ENCODE results near the gene HNRNPH2. TPM values are rescaled to one million over a fixed set of nuclear protein-coding genes. Genes with fewer than 3 reads are reported as not detected.

The HNRNPH2 gene, protein sequence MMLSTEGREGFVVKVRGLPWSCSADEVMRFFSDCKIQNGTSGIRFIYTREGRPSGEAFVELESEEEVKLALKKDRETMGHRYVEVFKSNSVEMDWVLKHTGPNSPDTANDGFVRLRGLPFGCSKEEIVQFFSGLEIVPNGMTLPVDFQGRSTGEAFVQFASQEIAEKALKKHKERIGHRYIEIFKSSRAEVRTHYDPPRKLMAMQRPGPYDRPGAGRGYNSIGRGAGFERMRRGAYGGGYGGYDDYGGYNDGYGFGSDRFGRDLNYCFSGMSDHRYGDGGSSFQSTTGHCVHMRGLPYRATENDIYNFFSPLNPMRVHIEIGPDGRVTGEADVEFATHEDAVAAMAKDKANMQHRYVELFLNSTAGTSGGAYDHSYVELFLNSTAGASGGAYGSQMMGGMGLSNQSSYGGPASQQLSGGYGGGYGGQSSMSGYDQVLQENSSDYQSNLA
- 47.9 to 73.2 TPM (median 48.4 TPM) in 3 replicates for polyA plus RNA-seq
- 65.5 TPM for polyA plus RNA-seq (2011; ENCODE audit: low read depth)
- polyA plus RNA-seq (2011; cell fraction: cytosol; rRNA removed): 34.2 and 46.6 TPM in 2 replicates
- polyA plus RNA-seq (2011; cell fraction: nucleus; rRNA removed): 56.6 and 73.3 TPM in 2 replicates
- polyA plus RNA-seq (2012; ENCODE audit: low replicate concordance): 70.2 and 71.6 TPM in 2 replicates
- polyA minus RNA-seq: 7.2 to 40.6 TPM (median 24.9 TPM) in 3 replicates
- 13.2 TPM for polyA minus RNA-seq (2011; cell fraction: cytosol; rRNA and poly(A)+ RNA removed)
- 19.7 and 39.2 TPM in 2 replicates for polyA minus RNA-seq (2011; cell fraction: nucleus; rRNA and poly(A)+ RNA removed)

DNA sequence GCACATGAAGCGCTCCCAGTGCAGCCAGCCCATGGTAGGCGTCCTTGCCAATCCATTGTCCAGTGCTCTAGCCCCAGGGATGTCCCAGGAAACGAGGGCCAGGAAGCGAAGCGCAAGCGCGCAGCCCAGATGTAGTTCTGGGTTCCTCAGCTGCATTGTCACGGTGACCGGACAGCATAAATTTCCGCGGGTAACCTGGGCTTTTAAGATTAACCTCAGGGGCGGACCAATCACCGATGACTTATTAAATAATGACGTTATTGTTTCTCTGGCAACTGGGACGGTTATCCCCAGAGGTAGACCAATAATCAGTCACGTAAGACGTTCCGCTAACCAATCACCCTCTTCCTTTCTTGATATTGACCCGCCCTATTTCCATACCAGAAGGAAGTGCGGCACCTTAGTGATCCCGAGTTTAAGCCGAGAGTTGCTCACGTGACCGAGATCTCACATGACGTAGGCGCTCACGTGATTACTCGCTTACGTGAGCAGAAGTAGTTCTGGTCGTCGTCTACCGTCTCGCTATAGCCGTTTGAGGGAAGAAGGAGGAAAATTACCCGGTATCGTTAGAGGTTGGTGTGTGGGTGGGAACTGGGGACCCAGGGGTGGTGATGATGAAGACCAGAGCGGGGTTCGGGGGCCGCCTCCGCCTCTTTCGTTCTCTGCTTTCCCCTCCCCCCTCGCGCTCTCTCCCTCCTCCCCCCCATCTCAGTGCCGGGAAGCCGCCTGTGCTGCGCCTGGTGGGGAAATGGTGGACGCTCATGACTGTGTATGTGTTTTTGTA lies at the start of gene HNRNPH2, which contains the start of gene GLA:
Gene HNRNPH2 (plus strand): TSS at position 475 of the 784 bp plus-strand sequence. CDS start 3,767 bp downstream, outside the sequence.
Gene GLA (minus strand): TSS at position 178 of the 784 bp plus-strand sequence. CDS start 22 bp downstream, at position 156.
- FAIRE-seq (peak; percentile 94), DNase-seq (ENCODE audit: low read depth, low spot score) (peak; percentile 90)
- dilution Hi-C loops (cut with MboI; ENCODE audit: extremely low pct_ligation_motif_present, low sequenced_read_pairs): no loop called here
- Histone ChIP-seq H3K36me3 (ENCODE audit: control insufficient read depth in 2 of 2, extremely low read depth in 1 of 2, insufficient read depth in 2 of 2, low read length in 2 of 2) (no peaks in the 10 kb centered on the region), H3K9me1 (ENCODE audit: control insufficient read depth, extremely low read depth, insufficient read depth, low read length) (no peaks in the 10 kb centered on the region), H3K4me3 (ENCODE audit: control insufficient read depth in 2 of 3, extremely low read depth in 1 of 3, insufficient read depth in 2 of 3, low read depth in 1 of 3, low read length in 3 of 3) (peak within 1 kb of the TSS; percentile 60 to 75 (median 71)), H3K4me2 (ENCODE audit: control insufficient read depth, extremely low read depth, insufficient read depth, low read depth, low read length) (peak within 1 kb of the TSS; percentile 79), H3K27me3 (ENCODE audit: control insufficient read depth, extremely low read depth, insufficient read depth, low read length) (no peaks in the 10 kb centered on the region), H3K9ac (ENCODE audit: control insufficient read depth, extremely low read depth, insufficient read depth, low read length) (peak within 1 kb of the TSS; percentile 89), H3K27ac (ENCODE audit: control insufficient read depth, insufficient read depth, low read length) (peak within 1 kb of the TSS; percentile 96), H2AFZ (ENCODE audit: control insufficient read depth, low read length) (peak within 1 kb of the TSS; percentile 67), H3K9me3 (ENCODE audit: control insufficient read depth, low read depth, low read length) (no peaks in the 10 kb centered on the region), H3K4me1 (ENCODE audit: control insufficient read depth, extremely low read depth, insufficient read depth, low read length) (peaks cover 6% of the 10 kb centered on the region), H3K79me2 (ENCODE audit: control insufficient read depth, insufficient read depth, low read length) (peaks cover 63% of the 10 kb centered on the region), H4K20me1 (ENCODE audit: control insufficient read depth, extremely low read depth, insufficient read depth, low read length) (no peaks in the 10 kb centered on the region)
- no peak for TF ChIP-seq EZH2 (IDR thresholded peaks at IDR 0.05; ENCODE audit: low read length)
- TF ChIP-seq, protein P1, sequence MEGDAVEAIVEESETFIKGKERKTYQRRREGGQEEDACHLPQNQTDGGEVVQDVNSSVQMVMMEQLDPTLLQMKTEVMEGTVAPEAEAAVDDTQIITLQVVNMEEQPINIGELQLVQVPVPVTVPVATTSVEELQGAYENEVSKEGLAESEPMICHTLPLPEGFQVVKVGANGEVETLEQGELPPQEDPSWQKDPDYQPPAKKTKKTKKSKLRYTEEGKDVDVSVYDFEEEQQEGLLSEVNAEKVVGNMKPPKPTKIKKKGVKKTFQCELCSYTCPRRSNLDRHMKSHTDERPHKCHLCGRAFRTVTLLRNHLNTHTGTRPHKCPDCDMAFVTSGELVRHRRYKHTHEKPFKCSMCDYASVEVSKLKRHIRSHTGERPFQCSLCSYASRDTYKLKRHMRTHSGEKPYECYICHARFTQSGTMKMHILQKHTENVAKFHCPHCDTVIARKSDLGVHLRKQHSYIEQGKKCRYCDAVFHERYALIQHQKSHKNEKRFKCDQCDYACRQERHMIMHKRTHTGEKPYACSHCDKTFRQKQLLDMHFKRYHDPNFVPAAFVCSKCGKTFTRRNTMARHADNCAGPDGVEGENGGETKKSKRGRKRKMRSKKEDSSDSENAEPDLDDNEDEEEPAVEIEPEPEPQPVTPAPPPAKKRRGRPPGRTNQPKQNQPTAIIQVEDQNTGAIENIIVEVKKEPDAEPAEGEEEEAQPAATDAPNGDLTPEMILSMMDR (optimal IDR thresholded peaks at IDR 0.05 in 1 of 3, IDR thresholded peaks at IDR 0.05 in 1 of 3, conservative IDR thresholded peaks at IDR 0.05 in 1 of 3; ENCODE audit: extremely low read depth in 1 of 3, insufficient read depth in 2 of 3, low read length in 3 of 3): no peak

DNA sequence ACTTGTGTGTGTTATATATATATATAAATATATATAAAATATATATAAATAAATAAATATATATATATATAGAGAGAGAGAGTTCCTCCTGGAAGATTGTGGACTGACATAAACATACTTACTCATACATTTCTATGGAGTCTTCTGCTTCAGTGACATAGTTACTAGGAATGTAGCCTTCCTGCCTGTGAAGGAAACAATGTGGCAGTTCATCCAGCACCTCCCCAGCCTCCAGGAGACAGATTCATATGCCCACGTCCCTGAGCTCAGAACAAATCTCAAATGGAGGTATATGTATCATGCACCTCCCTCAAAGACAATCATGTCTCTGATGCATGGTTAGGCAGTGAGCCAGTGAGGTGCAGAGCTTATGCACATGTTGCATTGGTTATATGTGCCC lies 48.1 kb upstream of the HNRNPH2 start:
- Histone ChIP-seq H4K20me1 (ENCODE audit: control insufficient read depth, extremely low read depth, insufficient read depth, low read length) (no peaks in the 10 kb centered on the region), H3K27me3 (ENCODE audit: control insufficient read depth, extremely low read depth, insufficient read depth, low read length) (no peaks in the 10 kb centered on the region), H3K4me1 (ENCODE audit: control insufficient read depth, extremely low read depth, insufficient read depth, low read length) (no peaks in the 10 kb centered on the region), H3K4me2 (ENCODE audit: control insufficient read depth, extremely low read depth, insufficient read depth, low read depth, low read length) (no peak overlapping the region), H3K4me3 (ENCODE audit: control insufficient read depth in 2 of 3, extremely low read depth in 1 of 3, insufficient read depth in 2 of 3, low read depth in 1 of 3, low read length in 3 of 3) (no peak overlapping the region), H3K36me3 (ENCODE audit: control insufficient read depth in 2 of 2, extremely low read depth in 1 of 2, insufficient read depth in 2 of 2, low read length in 2 of 2) (no peaks in the 10 kb centered on the region), H3K9ac (ENCODE audit: control insufficient read depth, extremely low read depth, insufficient read depth, low read length) (no peak overlapping the region), H3K79me2 (ENCODE audit: control insufficient read depth, insufficient read depth, low read length) (no peaks in the 10 kb centered on the region), H3K9me1 (ENCODE audit: control insufficient read depth, extremely low read depth, insufficient read depth, low read length) (no peaks in the 10 kb centered on the region), H3K9me3 (ENCODE audit: control insufficient read depth, low read depth, low read length) (no peaks in the 10 kb centered on the region), H3K27ac (ENCODE audit: control insufficient read depth, insufficient read depth, low read length) (no peak overlapping the region), H2AFZ (ENCODE audit: control insufficient read depth, low read length) (no peak overlapping the region)
- FAIRE-seq (no peak), DNase-seq (ENCODE audit: low read depth, low spot score) (no peak)
- dilution Hi-C loops (cut with MboI; ENCODE audit: extremely low pct_ligation_motif_present, low sequenced_read_pairs): no loop called here
- TF ChIP-seq, protein P1 (optimal IDR thresholded peaks at IDR 0.05 in 1 of 3, IDR thresholded peaks at IDR 0.05 in 1 of 3, conservative IDR thresholded peaks at IDR 0.05 in 1 of 3; ENCODE audit: extremely low read depth in 1 of 3, insufficient read depth in 2 of 3, low read length in 3 of 3): no peak
- TF ChIP-seq EZH2 (IDR thresholded peaks at IDR 0.05; ENCODE audit: low read length): no peak
